ENCODE data around the gene VDAC1. TPM values are rescaled to one million over a fixed set of nuclear protein-coding genes. Genes with fewer than 3 reads are reported as not detected.
"Not testable (repeated sequence)": the region's sequence is repeated elsewhere in the genome, so short reads cannot be mapped to it uniquely, and the experiment has no call there.

VDAC1 gene
- total RNA-seq, 2 donors from 2014 or later, result 334 to 423 TPM

DNA sequence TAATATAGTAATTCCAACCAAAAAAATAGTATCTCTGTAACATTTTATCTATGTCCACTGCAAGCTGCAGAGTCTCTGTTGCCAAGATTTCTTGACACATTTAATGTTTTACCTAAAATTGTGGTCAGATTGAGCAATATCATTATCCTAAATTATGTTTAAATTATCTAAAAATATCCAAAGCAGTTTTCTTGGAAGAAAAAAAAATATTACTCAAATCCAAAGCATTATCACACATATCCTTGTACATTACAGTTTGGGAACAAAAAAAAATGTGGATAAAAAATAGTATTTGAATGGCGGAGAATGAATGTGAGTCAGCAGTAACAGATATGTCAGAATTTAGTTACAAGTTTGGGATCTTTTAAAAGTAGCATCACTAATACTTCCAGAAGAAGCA, 48.6 kb downstream of the VDAC1 start:
- not testable (repeated sequence) for H3K27me3 Mint-ChIP-seq; H3K4me3 Mint-ChIP-seq; ATAC-seq (replicated peaks); H3K27ac Mint-ChIP-seq; H3K9me3 Mint-ChIP-seq
- H3K4me1 Mint-ChIP-seq, result peaks cover 18% of the 10 kb centered on the region
- peaks cover 66% of the 10 kb centered on the region for H3K36me3 Mint-ChIP-seq (ENCODE audit: low read depth)

DNA sequence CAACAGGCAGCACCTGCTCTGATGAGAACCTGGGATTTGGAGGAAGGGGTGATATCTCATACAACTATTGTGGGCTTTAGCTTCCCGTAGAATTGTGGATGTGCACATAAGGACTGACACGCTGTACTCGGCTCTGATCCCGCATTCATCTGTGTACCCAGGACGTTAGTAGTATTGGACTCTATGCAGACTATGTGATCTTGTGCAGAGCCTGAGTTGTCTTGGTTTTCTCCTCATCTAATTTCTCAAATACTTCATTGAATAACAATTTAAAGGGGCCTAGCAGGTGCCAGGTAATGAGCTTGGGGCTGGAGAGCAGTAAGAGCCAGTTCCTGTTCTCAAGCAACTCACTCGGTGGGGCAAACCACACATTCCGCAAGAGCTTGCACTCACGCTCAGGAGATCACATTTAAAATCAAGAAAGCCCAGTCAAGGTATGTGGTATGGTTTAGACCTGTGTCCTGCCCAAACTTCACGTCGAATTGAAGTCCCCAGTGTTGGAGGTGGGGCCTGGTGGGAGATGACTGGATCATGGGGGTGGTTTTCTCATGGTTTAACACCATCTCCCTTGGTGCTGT, 51.1 kb downstream of the VDAC1 start:
- ATAC-seq (replicated peaks), result no peak
- Mint-ChIP-seq H3K9me3 (no peaks in the 10 kb centered on the region), H3K4me3 (no peak overlapping the region), H3K4me1 (peaks cover 8% of the 10 kb centered on the region), H3K27ac (peak overlapping the region; percentile 55), H3K27me3 (no peaks in the 10 kb centered on the region), H3K36me3 (ENCODE audit: low read depth) (peaks cover 46% of the 10 kb centered on the region)

DNA sequence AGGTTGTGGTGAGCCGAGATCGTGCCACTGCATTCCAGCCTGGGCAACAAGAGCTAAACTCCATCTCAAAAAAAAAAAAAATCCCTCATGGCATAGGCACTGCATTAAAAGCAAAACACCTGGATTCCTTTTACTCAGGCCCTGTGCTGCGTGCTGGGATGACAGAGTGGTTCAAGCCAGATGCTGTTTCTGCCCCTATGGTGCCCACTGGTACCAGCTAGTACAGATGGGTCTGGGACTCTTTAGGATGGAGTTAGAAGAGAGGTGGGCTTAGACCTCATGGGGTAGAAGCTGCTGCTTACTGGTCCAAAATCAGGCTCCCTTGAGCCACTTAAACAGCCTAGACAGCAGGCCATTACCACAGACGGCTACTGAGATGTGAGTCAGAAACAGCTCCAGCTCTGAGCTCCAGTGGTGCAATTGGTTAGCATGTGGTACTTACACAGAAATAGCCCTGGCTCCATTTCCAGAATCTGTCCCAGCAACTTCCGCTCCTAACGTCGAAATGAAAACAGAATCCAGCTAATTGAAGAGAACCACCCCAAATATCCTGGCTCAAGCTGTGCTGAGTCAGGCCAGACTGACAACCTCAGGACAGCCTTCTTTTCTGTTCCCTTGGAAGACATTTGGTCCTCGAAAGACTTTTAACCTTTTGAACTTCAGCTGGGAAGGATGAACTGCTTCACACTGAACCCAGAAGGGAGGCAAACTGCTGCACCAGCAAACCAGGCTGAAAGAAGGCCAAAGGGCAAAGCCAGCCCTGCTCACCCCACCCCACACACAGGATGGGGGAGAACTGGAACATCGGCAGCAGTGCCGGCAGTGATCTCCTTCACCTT, 51.8 kb downstream of the VDAC1 start:
- Mint-ChIP-seq H3K4me1 (peaks cover 7% of the 10 kb centered on the region), H3K9me3 (no peaks in the 10 kb centered on the region), H3K4me3 (no peak overlapping the region), H3K36me3 (ENCODE audit: low read depth) (peaks cover 40% of the 10 kb centered on the region), H3K27ac (no peak overlapping the region), H3K27me3 (no peaks in the 10 kb centered on the region)
- ATAC-seq (replicated peaks), result no peak

DNA sequence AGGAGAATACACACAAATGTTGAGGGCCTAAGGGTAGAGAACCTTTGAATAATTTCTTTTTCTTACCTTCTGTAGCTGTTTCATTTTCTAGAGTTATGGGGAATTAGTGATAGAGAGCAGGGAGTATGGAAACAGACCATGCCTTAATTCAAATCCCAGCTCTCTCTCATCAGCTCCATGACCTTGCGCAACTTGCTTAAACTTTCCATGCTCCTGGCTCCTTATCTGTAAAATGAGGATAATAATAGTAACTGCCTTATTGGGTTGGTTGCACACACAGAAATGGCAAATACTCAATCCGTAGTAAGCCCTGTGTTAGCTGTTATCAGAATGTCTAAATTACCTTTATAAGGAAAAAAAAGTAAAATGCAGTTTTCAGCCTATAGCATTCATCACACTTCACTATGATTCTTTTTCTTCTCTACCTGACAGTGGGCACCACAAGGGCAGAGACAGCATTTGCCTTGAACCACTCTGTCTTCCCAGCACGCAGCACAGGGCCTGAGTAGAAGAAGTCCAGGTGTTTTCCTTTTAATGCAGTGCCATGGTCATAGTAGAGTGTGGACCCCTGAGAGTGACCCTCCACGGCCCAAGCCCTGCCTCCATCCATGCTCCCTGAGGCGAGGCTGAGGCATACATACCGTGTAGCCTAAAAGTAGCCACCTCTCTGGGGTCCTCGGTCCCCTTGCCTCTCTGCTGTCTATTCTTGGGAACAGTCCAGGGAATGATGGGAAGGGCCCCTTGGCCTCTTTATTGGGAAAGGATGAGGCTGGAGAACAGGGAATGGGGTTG, 53.8 kb downstream of the VDAC1 start:
- Mint-ChIP-seq H3K27ac (no peak overlapping the region), H3K4me3 (no peak overlapping the region), H3K9me3 (no peaks in the 10 kb centered on the region), H3K27me3 (no peaks in the 10 kb centered on the region), H3K36me3 (ENCODE audit: low read depth) (peaks cover 20% of the 10 kb centered on the region), H3K4me1 (no peaks in the 10 kb centered on the region)
- no peak for ATAC-seq (replicated peaks)

DNA sequence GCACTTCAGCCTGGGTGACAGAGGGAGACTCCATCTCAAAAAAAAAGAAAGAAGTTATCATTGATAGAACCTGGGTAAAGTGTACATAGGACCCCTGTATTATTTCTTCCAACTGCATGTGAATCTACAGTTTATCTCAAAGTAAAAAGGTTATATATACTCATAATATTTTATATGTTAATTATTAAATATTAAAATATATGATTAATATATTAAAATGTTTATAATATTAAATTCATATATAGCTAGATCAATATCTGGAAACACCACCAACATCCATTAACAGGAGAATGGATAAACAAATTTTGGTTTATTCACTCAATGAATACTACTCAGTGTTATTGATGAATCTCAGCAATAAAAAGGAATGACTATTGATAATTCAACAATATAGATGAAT, 56.1 kb downstream of the VDAC1 start:
- ATAC-seq (replicated peaks), result no peak
- Mint-ChIP-seq H3K4me1 (no peaks in the 10 kb centered on the region), H3K36me3 (ENCODE audit: low read depth) (peaks cover 2% of the 10 kb centered on the region), H3K27me3 (peaks cover 3% of the 10 kb centered on the region), H3K4me3 (no peak overlapping the region), H3K27ac (no peak overlapping the region), H3K9me3 (no peaks in the 10 kb centered on the region)

DNA sequence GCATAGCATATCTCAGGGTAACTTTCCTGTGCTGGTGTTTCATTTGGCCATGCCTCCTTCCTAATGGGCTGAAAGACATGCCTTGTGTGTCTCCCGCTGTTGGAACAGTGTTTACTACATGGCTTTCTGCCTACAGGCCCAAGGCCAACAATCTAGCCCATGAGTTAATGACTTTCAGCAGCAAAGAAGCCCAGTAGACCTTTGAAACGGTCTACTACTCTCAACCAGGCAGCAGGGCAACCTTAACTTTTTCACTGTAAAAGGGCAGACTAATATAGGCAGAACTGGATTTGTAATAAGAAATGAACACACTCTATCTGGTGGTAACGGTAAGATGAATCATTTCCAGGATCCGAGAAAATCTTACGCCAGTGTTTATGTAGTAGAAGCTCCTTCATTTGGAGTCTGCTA, 57.3 kb downstream of the VDAC1 start:
- peaks cover 3% of the 10 kb centered on the region for H3K27me3 Mint-ChIP-seq

DNA sequence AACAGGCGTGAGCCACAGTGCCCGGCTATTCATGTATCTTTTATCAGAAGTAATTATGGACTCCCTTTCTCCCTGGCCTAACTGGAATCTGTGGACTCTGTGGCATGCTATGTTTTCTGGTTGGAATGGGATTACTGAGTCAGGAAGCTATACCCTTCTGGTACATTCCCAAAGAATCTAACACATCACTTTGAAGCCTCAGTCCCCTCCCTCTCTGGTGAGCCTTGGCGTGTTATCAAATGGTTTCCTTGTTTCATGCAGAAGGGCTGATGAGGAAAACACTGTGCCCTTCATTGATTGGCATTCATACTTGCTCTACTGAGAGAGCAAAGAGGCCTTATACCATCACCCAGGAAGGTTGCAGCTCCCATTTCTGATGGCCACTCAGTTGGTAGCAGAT, 59.2 kb downstream of the VDAC1 start:
- Mint-ChIP-seq H3K36me3 (ENCODE audit: low read depth) (no peaks in the 10 kb centered on the region), H3K27me3 (peaks cover 7% of the 10 kb centered on the region), H3K4me1 (no peaks in the 10 kb centered on the region), H3K9me3 (no peaks in the 10 kb centered on the region), H3K4me3 (no peak overlapping the region), H3K27ac (no peak overlapping the region)
- ATAC-seq (replicated peaks), result no peak

More for the DNA sequence above, 57.3 kb downstream of the VDAC1 start:
- no peak for ATAC-seq (replicated peaks)
- Mint-ChIP-seq H3K4me3 (no peak overlapping the region), H3K4me1 (no peaks in the 10 kb centered on the region), H3K36me3 (ENCODE audit: low read depth) (no peaks in the 10 kb centered on the region), H3K9me3 (no peaks in the 10 kb centered on the region), H3K27ac (no peak overlapping the region)

DNA sequence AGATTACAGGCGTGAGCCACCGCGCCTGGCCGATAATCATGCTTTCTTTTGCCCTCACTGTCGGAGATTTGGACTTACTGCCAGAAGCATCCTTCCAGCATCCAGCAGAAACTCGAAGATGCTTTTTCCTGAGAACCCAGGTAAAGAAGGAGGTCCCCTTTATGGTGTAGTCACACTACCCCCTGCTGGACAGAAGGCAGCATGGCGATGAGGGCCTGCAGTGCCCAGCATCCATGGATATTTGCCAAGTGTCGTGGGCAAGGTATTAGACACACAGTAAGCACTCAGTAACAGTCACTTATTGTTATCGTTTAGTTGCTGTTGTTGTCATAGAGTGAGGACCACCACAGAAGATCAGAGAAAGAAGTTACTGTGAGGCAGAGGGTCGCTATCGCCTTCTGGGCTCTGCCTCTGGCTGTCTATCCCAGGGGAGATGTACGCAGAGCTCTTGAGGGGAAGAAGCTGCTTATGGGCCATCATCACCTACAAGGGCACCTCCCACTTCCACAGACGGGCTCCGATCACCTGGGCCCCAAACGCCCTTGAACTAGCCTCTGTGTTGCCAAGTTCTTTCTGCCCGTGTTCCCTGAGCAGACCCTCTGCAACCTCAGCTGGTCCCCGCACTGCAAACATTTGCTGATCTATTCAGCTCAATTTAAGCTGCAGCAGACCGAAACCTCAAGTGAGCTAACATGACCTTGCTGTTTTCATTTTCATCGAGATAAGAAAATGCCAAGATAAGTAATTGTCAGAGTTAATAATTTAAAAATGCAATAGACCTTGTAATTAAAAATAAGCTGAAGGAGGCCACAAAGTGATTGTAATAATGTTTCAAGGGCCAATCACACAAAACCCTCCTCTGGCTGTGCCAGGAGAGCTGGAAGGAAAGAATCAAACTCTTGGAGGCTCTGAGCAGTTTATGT, 60.3 kb downstream of the VDAC1 start:
- no peaks in the 10 kb centered on the region for H3K36me3 Mint-ChIP-seq (ENCODE audit: low read depth)
- no peaks in the 10 kb centered on the region for H3K9me3 Mint-ChIP-seq
- H3K4me3 Mint-ChIP-seq, result no peak overlapping the region
- H3K4me1 Mint-ChIP-seq, result peaks cover 1% of the 10 kb centered on the region
- H3K27ac Mint-ChIP-seq, result no peak overlapping the region
- ATAC-seq (replicated peaks), result peak; percentile 70
- H3K27me3 Mint-ChIP-seq, result peaks cover 7% of the 10 kb centered on the region

DNA sequence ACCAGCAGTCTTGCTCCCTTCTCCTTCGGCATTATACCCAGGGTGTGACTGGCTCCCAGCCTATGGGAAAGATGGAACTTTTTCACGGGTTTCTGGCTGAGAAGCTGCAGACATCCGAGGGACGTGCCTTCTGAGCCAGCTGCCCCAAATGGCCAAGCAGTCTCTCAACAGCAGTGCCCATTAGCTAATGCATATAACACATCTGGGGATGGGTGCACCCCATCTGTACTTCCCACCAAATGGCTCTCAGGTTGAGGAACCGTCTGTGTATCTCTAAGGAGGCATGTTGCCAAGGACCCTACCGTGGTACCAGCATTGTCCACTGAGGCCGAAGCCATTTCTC, 61.3 kb downstream of the VDAC1 start:
- Mint-ChIP-seq H3K36me3 (ENCODE audit: low read depth) (no peaks in the 10 kb centered on the region), H3K4me1 (peaks cover 3% of the 10 kb centered on the region), H3K27me3 (peaks cover 7% of the 10 kb centered on the region), H3K27ac (no peak overlapping the region), H3K4me3 (no peak overlapping the region), H3K9me3 (no peaks in the 10 kb centered on the region)
- ATAC-seq (replicated peaks), result no peak

DNA sequence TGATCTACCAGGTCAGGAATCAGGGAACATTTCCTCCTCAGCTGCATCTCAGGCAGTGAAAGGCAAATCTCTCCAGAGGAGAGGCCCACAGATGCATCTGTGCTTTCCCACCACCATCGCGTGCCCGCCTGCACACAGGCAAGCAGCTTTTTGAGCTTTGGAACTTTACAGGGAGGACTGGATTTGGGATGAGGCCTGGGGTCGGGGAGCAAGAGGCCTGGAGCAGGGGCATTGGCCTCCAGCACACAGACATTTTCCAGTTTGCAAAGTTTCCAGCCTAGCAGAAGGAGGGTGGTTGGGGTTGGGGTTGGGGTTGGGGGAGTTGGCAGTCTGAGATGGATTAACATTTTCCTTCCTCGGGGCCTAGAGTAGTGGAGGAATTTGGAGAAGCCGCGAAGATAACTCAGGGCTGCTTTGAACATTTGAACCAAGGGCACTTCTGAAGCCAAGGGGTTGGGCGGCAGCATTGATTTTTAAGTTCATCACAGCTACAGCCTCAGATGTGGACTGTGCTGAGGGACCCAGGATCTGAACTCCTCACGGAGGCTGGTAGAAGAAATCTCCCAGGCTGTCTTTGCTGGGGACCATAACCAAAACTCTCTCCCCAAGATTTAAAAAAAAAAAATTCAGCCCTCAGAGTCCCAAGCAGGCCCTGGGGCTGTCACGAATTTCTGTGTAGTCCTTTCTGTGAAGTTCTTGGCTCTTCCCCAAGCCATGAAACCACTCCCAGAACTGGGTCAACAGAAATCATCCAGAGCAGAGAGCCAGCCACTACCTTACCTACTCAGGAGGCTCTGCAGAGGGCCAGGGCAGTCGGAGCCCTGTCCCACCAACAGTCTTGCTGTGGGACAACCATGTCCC, 61.9 kb downstream of the VDAC1 start:
- ATAC-seq (replicated peaks), result no peak
- Mint-ChIP-seq H3K36me3 (ENCODE audit: low read depth) (no peaks in the 10 kb centered on the region), H3K9me3 (no peaks in the 10 kb centered on the region), H3K4me3 (no peak overlapping the region), H3K27ac (no peak overlapping the region), H3K27me3 (peaks cover 7% of the 10 kb centered on the region), H3K4me1 (peaks cover 3% of the 10 kb centered on the region)

DNA sequence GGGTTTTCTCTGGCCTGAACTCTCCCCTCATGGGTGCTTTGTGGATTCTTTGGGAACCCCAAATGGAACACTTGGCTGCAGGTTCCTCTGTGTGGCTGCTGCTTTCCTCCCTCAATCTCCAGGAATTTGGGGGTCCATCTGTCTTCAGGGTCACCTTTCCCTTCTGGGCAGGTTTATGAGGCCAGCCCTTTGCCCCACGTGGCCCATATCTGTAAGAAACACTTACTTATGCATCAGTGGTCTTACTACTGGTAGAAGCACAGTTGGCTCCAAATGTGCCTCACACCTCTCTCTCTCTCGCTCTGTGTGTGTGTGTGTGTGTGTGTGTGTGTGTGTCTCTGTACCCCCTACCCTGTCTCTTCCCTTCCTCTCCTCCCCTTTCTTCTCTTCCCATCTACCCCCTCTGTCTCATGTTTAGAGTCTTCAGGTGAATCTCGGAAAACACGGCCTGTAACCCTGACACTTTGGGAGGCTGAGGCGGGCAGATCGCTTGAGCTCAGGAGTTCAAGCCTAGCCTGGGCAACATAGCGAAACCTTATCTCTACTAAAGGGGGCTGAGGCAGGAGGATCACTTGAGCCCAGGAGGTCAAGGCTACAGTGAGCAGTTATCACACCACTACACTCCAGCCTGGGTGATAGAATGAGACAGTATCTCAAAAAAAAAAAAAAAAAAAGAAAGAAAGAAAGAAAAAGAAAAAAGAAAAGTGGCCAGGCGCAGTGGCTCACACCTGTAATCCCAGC, 63.1 kb downstream of the VDAC1 start:
- H3K4me3 Mint-ChIP-seq, result no peak overlapping the region
- H3K9me3 Mint-ChIP-seq, result no peaks in the 10 kb centered on the region
- peaks cover 3% of the 10 kb centered on the region for H3K4me1 Mint-ChIP-seq
- peaks cover 7% of the 10 kb centered on the region for H3K27me3 Mint-ChIP-seq
- no peak overlapping the region for H3K27ac Mint-ChIP-seq
- H3K36me3 Mint-ChIP-seq (ENCODE audit: low read depth), result no peaks in the 10 kb centered on the region
- ATAC-seq (replicated peaks), result no peak

DNA sequence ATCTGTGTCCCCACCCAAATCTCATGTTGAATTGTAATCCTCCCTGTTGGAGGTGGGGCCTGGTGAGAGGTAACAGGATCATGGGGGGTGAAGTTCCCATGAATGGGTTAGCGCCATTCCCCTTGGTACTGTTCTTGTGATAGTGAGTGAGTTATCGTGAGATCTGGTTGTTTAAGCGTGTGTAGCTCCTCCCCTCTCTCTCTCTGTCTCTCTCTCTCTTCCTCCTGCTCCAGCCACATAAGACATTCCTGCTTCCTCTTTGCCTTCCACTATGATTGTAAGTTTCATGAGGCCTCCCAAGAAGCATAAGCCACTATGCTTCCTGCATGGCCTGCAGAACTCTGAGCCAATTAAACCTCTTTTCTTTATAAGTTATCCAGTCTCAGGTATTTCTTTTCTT, 65.1 kb downstream of the VDAC1 start:
- no peak for ATAC-seq (replicated peaks)
- H3K27ac Mint-ChIP-seq, result no peak overlapping the region
- no peaks in the 10 kb centered on the region for H3K9me3 Mint-ChIP-seq
- H3K36me3 Mint-ChIP-seq (ENCODE audit: low read depth), result no peaks in the 10 kb centered on the region
- H3K27me3 Mint-ChIP-seq, result peaks cover 7% of the 10 kb centered on the region
- no peak overlapping the region for H3K4me3 Mint-ChIP-seq
- peaks cover 3% of the 10 kb centered on the region for H3K4me1 Mint-ChIP-seq

DNA sequence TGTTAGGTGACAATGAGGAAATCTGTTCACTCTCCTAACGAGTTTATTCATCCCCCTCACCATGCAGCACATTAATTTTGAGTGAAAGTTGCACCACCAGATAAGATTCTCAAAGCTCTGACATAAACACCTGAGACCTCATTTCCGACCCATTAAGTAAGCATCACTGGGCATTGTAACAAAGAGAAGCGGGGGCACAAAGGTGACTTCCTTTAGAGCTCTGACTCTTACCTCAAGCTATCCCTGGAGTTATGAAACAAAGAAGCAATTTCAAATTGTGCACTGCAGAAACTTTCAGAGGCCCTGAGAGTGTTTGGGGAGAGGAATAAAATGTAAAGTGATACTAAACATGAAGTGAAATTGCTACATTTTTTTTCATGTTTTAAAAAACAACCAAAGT, 65.8 kb downstream of the VDAC1 start:
- ATAC-seq (replicated peaks), result peak; percentile 58
- H3K27ac Mint-ChIP-seq, result no peak overlapping the region

More for the DNA sequence above, 65.8 kb downstream of the VDAC1 start:
- H3K27me3 Mint-ChIP-seq, result peaks cover 4% of the 10 kb centered on the region
- no peak overlapping the region for H3K4me3 Mint-ChIP-seq
- no peaks in the 10 kb centered on the region for H3K9me3 Mint-ChIP-seq
- H3K4me1 Mint-ChIP-seq, result peaks cover 3% of the 10 kb centered on the region
- H3K36me3 Mint-ChIP-seq (ENCODE audit: low read depth), result no peaks in the 10 kb centered on the region
